Measurements from ENCODE around the gene C9orf85. TPM values are rescaled to one million over a fixed set of nuclear protein-coding genes. Genes with fewer than 3 reads are reported as not detected.
A peak's percentile ranks its signal among the peaks of the same experiment; 100 is the strongest.

C9orf85 gene
- total and polyA plus RNA-seq, 10 of the 15 experiments (the other 5 are each of a cell fraction or from before 2014, with no cell fraction given) = 9.1 to 22.6 (median 16.4) TPM

- no peaks in the 10 kb centered on the region for H4K20me1 ChIP-seq (ENCODE audit: control insufficient read depth, insufficient read depth)
- no peak overlapping the region for H3K9ac ChIP-seq (ENCODE audit: control insufficient read depth, insufficient read depth, low read length)
- H3K36me3 ChIP-seq (ENCODE audit: control insufficient read depth in 2 of 2, insufficient read depth in 2 of 2, low read length in 1 of 2) = peaks cover 0 to 4% of the 10 kb centered on the region in 2 experiments; a peak in 1 of 4 replicates
- ChIA-PET POLR2A (interaction anchor here (0.6 to 1.2 kb wide), 5 partner anchors 12 to 72 kb away, joined by 3 to 10 read pairs (median 4); partner anchors contain the start of genes ABHD17B and C9orf85), CTCF (interaction anchor here (0.8 to 2.4 kb wide), 6 partner anchors 11 to 135 kb away, joined by 3 to 9 read pairs (median 4); no protein-coding TSS in a partner anchor), RAD21 (ENCODE audit: unreplicated experiment) (interaction anchor here (0.7 to 0.9 kb wide), 3 partner anchors 19 to 33 kb away, joined by 3 to 5 read pairs (median 3); partner anchors contain the start of genes ABHD17B and C9orf85), SMC1A (ENCODE audit: uncharacterized antibody, unreplicated experiment) (interaction anchor here (0.6 to 2.5 kb wide), 10 partner anchors 10 to 380 kb away, joined by 3 to 8 read pairs (median 4); partner anchors contain the start of genes ABHD17B and C9orf85)
- no peak overlapping the region for H3K4me2 ChIP-seq (ENCODE audit: control insufficient read depth, insufficient read depth)
- in situ Hi-C loops (cut with MboI) (no loop called here), intact Hi-C loops (cut with micrococcal nuclease; ENCODE audit: unreplicated experiment) (no loop called here)
- BruUV-seq (replicated peaks) = no TSS peak
- H3K79me2 ChIP-seq (ENCODE audit: control insufficient read depth, insufficient read depth, low read length) = peaks cover 62% of the 10 kb centered on the region
- H3K4me3 ChIP-seq = no peak overlapping the region
- no peak for TF ChIP-seq ZBED1 (IDR thresholded peaks at IDR 0.05; ENCODE audit: borderline replicate concordance)
- TF ChIP-seq HDGF (IDR thresholded peaks at IDR 0.05) = no peak
- no peak for TF ChIP-seq ZZZ3 (IDR thresholded peaks at IDR 0.05; ENCODE audit: control insufficient read depth, insufficient read length, low read depth)
- no peak for TF ChIP-seq KAT2A (conservative IDR thresholded peaks at IDR 0.05; ENCODE audit: control insufficient read depth, low read depth, low read length)
- no peak for TF ChIP-seq RAD21 (IDR thresholded peaks at IDR 0.05; ENCODE audit: insufficient read depth, low read depth, low read length)
- no peak for TF ChIP-seq IRF5 (IDR thresholded peaks at IDR 0.05; ENCODE audit: borderline replicate concordance)
- TF ChIP-seq HDAC2 (IDR thresholded peaks at IDR 0.05) = no peak
- no peak for TF ChIP-seq MEF2B (IDR thresholded peaks at IDR 0.05; ENCODE audit: partially characterized antibody, poor library complexity, severe bottlenecking)
- TF ChIP-seq WRNIP1 (IDR thresholded peaks at IDR 0.05; ENCODE audit: borderline replicate concordance, low read depth, low read length) = no peak
- TF ChIP-seq ELK1 (IDR thresholded peaks at IDR 0.05; ENCODE audit: low read depth, low read length) = no peak
- no peak for TF ChIP-seq LARP7 (IDR thresholded peaks at IDR 0.05)
- H3K27ac ChIP-seq (ENCODE audit: control insufficient read depth, insufficient read depth) = no peak overlapping the region; the same call in 1 of the 2 replicates
- WGBS (ENCODE audit: insufficient coverage, insufficient replicate concordance, low lambda C conversion rate, missing lambda C conversion rate) = 78% methylated on average over 4 of the region's 4 CpGs
- peak; percentile 41 for FAIRE-seq
- peaks cover 15% of the 10 kb centered on the region for H3K4me1 ChIP-seq (ENCODE audit: control insufficient read depth, insufficient read depth, low read length)
- no peaks in the 10 kb centered on the region; the same call in 1 of the 3 replicates for H3K9me3 ChIP-seq (replicated peaks; ENCODE audit: control insufficient read depth, insufficient read depth, low read length)
- H2AFZ ChIP-seq (ENCODE audit: control insufficient read depth, low read depth, low read length) = no peak overlapping the region
- no peaks in the 10 kb centered on the region for H3K27me3 ChIP-seq (replicated peaks in 1 of 2; ENCODE audit: control insufficient read depth in 2 of 2, insufficient read depth in 2 of 2, low read length in 1 of 2)
- DNase-seq (ENCODE audit: low read depth, low spot score) = no peak
- ATAC-seq = peak; percentile 45; the same call in 2 of the 3 replicates
These were observed 19.8 kb upstream of the C9orf85 start for GRCh38 chr9:71891557-71892189.
